Kidney epithelial cell (primary cell): ENCODE data around the gene CUL7. TPM values are rescaled to one million over a fixed set of nuclear protein-coding genes. Genes with fewer than 3 reads are reported as not detected.

ENCODE experiments used
- DNase-seq: peaks from one replicate; pipeline ENCODE4 v3.0.0-alpha.2; 2010; ENCODE audit warnings: low read depth
- H3K27me3 ChIP-seq: 2 replicates; pipeline ENCODE4 v1.6.0; 2011; ENCODE audit warnings: low read length; ENCODE audit not compliant: control insufficient read depth, insufficient read depth
- H3K36me3 ChIP-seq: 2 replicates; pipeline ENCODE4 v1.5.1; 2011; ENCODE audit warnings: low read length; ENCODE audit not compliant: control insufficient read depth, insufficient read depth
- H3K4me3 ChIP-seq: 2 replicates; pipeline ENCODE4 v1.5.1; 2011; ENCODE audit warnings: low read depth, mild to moderate bottlenecking, control low read depth, low read length
- CTCF ChIP-seq: IDR thresholded peaks from 2 replicates; pipeline ENCODE4 v1.5.1; 2011; ENCODE audit warnings: mild to moderate bottlenecking, moderate library complexity, low read length, control low read depth, inconsistent platforms; ENCODE audit not compliant: insufficient read depth, poor library complexity, severe bottlenecking
- total RNA-seq: library from RNA; depleted of rRNA; stranded (reverse); fragments of >200 nt; gene quantifications from 2 replicates; pipeline ENCODE4 v1.2.3, GENCODE V29; 2015

The CUL7 gene
- total RNA-seq, 1 donor from 2014 or later, result 28.1 TPM

- Histone ChIP-seq H3K4me3 (no peak overlapping the region), H3K27me3 (no peaks in the 10 kb centered on the region), H3K36me3 (no peaks in the 10 kb centered on the region)
- DNase-seq, result no peak
- no peak for TF ChIP-seq CTCF
These were observed 63.7 kb downstream of the CUL7 start for GRCh38 chr6:42989923-42990322.

- TF ChIP-seq CTCF, result no peak
- no peak for DNase-seq
- no peak overlapping the region for H3K4me3 ChIP-seq
- no peaks in the 10 kb centered on the region for H3K27me3 ChIP-seq
- H3K36me3 ChIP-seq, result no peaks in the 10 kb centered on the region
These were observed 65.1 kb downstream of the CUL7 start for GRCh38 chr6:42988486-42989020.

Other genes starting within 250 kb of the CUL7 start
- 107 and 113 TPM in 2 replicates for gene RPL7L1, start 174.2 kb downstream of the CUL7 start, total RNA-seq
- gene PTCRA, start 137.8 kb downstream of the CUL7 start, total RNA-seq, result not detected in 2 replicates
- 56.5 and 57.8 TPM in 2 replicates for gene CNPY3, start 124.4 kb downstream of the CUL7 start, total RNA-seq
- not detected in 2 replicates for gene GNMT, start 93.1 kb downstream of the CUL7 start, total RNA-seq
- gene PEX6, start 74.7 kb downstream of the CUL7 start, total RNA-seq, result 40.7 and 45.0 TPM in 2 replicates
- gene PPP2R5D, start 69.3 kb downstream of the CUL7 start, total RNA-seq, result 33.4 and 66.2 TPM in 2 replicates
- gene MEA1, start 39.9 kb downstream of the CUL7 start, total RNA-seq, result 54.2 and 65.2 TPM in 2 replicates
- 67.4 and 70.3 TPM in 2 replicates for gene KLHDC3, start 39.6 kb downstream of the CUL7 start, total RNA-seq
- 125 and 126 TPM in 2 replicates for gene RRP36, start 32.2 kb downstream of the CUL7 start, total RNA-seq
- 38.6 and 43.7 TPM in 2 replicates for gene MRPL2, start 5.6 kb upstream of the CUL7 start, total RNA-seq
- 18.1 and 21.6 TPM in 2 replicates for gene KLC4, start 5.8 kb upstream of the CUL7 start, total RNA-seq
- 169 and 170 TPM in 2 replicates for gene PTK7, start 22.5 kb upstream of the CUL7 start, total RNA-seq
- gene SRF, start 117.4 kb upstream of the CUL7 start, total RNA-seq, result 35.5 and 40.1 TPM in 2 replicates
- 32.8 and 41.1 TPM in 2 replicates for gene CUL9, start 128.3 kb upstream of the CUL7 start, total RNA-seq
- gene DNPH1, start 175.6 kb upstream of the CUL7 start, total RNA-seq, result 239 and 284 TPM in 2 replicates
- gene TTBK1, start 189.6 kb upstream of the CUL7 start, total RNA-seq, result 0.41 and 0.67 TPM in 2 replicates
- gene SLC22A7, start 244.4 kb upstream of the CUL7 start, total RNA-seq, result not detected in 2 replicates